Hepatocyte (in vitro differentiated cells): ENCODE measurements around the gene B3GNT3.

Source experiments
- CTCF ChIP-seq: fragments of 200-600 bp; sonication (generic); IDR thresholded peaks from 2 replicates; pipeline ENCODE4 v1.5.1; 2016; ENCODE audit warnings: antibody characterized with exemption, mild to moderate bottlenecking; ENCODE audit not compliant: poor library complexity
- EZH2 ChIP-seq: fragments of 200-600 bp; sonication (generic); IDR thresholded peaks from 2 replicates; pipeline ENCODE4 v1.6.1; 2016; ENCODE audit warnings: antibody characterized with exemption, mild to moderate bottlenecking, borderline replicate concordance
- EZH2phosphoT487 ChIP-seq: fragments of 200-600 bp; sonication (generic); IDR thresholded peaks from one replicate; pipeline ENCODE4 v1.6.1; 2018; ENCODE audit warnings: antibody characterized with exemption, mild to moderate bottlenecking, low read depth, moderate library complexity; ENCODE audit not compliant: unreplicated experiment, severe bottlenecking

GRCh38 chr19:17848595-17849292 lies 53.8 kb downstream of the B3GNT3 start:
- no peak for TF ChIP-seq CTCF
- no peak for TF ChIP-seq EZH2
- TF ChIP-seq EZH2phosphoT487 = no peak
